GM23248 (cell line): ENCODE results near the gene CD93. TPM values are rescaled to one million over a fixed set of nuclear protein-coding genes. Genes with fewer than 3 reads are reported as not detected.

Experiments used
- DNase-seq: peaks from one replicate; pipeline ENCODE4 v3.0.0-alpha.2; 2015
- H2AFZ ChIP-seq: fragments of 200-600 bp; sonication (generic); 2 replicates; pipeline ENCODE4 v1.6.1; 2016; ENCODE audit warnings: antibody characterized with exemption
- H3F3A ChIP-seq: fragments of 200-600 bp; sonication (generic); 2 replicates; pipeline ENCODE4 v1.6.1; 2016; ENCODE audit warnings: mild to moderate bottlenecking, antibody characterized with exemption, mixed run types; ENCODE audit not compliant: insufficient read depth
- H3K27ac ChIP-seq: fragments of 200-600 bp; sonication (generic); 2 replicates; pipeline ENCODE4 v1.5.1; 2016; ENCODE audit warnings: mild to moderate bottlenecking
- H3K27me3 ChIP-seq: fragments of 200-600 bp; sonication (generic); replicated peaks from 2 replicates; pipeline ENCODE4 v1.6.1; 2016; ENCODE audit warnings: mild to moderate bottlenecking; ENCODE audit not compliant: insufficient read depth
- H3K36me3 ChIP-seq: fragments of 200-600 bp; sonication (generic); 2 replicates; pipeline ENCODE4 v1.6.1; 2016; ENCODE audit warnings: low read depth, mild to moderate bottlenecking
- H3K4me1 ChIP-seq: fragments of 200-600 bp; sonication (generic); 2 replicates; pipeline ENCODE4 v1.6.1; 2016; ENCODE audit warnings: mild to moderate bottlenecking; ENCODE audit not compliant: insufficient read depth
- H3K4me2 ChIP-seq: fragments of 200-600 bp; sonication (generic); one replicate; pipeline ENCODE4 v1.6.1; 2016; ENCODE audit warnings: mild to moderate bottlenecking; ENCODE audit not compliant: unreplicated experiment
- H3K4me3 ChIP-seq: fragments of 200-600 bp; sonication (generic); 2 replicates; pipeline ENCODE4 v1.5.1; 2016; ENCODE audit warnings: mild to moderate bottlenecking
- H3K79me2 ChIP-seq: fragments of 200-600 bp; sonication (generic); 2 replicates; pipeline ENCODE4 v1.6.1; 2016; ENCODE audit warnings: mild to moderate bottlenecking; ENCODE audit not compliant: insufficient read depth
- H3K9ac ChIP-seq: fragments of 200-600 bp; sonication (generic); 2 replicates; pipeline ENCODE4 v1.6.1; 2016; ENCODE audit warnings: mild to moderate bottlenecking
- H3K9me2 ChIP-seq: fragments of 200-600 bp; sonication (generic); 2 replicates; pipeline ENCODE4 v1.6.1; 2016; ENCODE audit warnings: mixed run types, mild to moderate bottlenecking, moderate library complexity; ENCODE audit not compliant: insufficient read depth
- H3K9me3 ChIP-seq: fragments of 200-600 bp; sonication (generic); one replicate; pipeline ENCODE4 v1.6.1; 2017; ENCODE audit warnings: low read depth
- H4K20me1 ChIP-seq: fragments of 200-600 bp; sonication (generic); 2 replicates; pipeline ENCODE4 v1.6.0; 2016; ENCODE audit not compliant: insufficient read depth
- EZH2 ChIP-seq: fragments of 200-600 bp; sonication (generic); IDR thresholded peaks from 2 replicates; pipeline ENCODE4 v1.6.1; 2018; ENCODE audit warnings: antibody characterized with exemption, mild to moderate bottlenecking; ENCODE audit not compliant: insufficient read depth, poor library complexity, severe bottlenecking
- EZH2phosphoT487 ChIP-seq: fragments of 200-600 bp; sonication (generic); IDR thresholded peaks from 2 replicates; pipeline ENCODE4 v1.6.1; 2018; ENCODE audit warnings: antibody characterized with exemption, moderate library complexity, mild to moderate bottlenecking, low read depth; ENCODE audit not compliant: insufficient read depth
- WGBS, 2 experiments: methylation state at CpG; one replicate each; pipeline ENCODE4 v1.1.6; 2015 to 2017; ENCODE audit warnings: low lambda C conversion rate in 2 of 2, low coverage in 1 of 2; ENCODE audit errors: missing lambda C conversion rate in 2 of 2; 5-methylcytosine and 5-hydroxymethylcytosine counted together
- in situ Hi-C: fragments of 300-500 bp; cut with MboI; formaldehyde crosslinking; loops from 2 replicates; pipeline ENCODE4 v1.15.0; 2020
- polyA plus RNA-seq: library from polyadenylated mRNA; unstranded; fragments of >200 nt; fragmentation: Nextera tagmentation; extraction: Ambion mirVana; gene quantifications from 2 replicates; pipeline ENCODE4 v1.2.1, GENCODE V29; 2016
- total RNA-seq: library from RNA; depleted of rRNA; stranded (reverse); fragments of >200 nt; shearing (Covaris generic); gene quantifications from 2 replicates; pipeline ENCODE4 v1.2.3, GENCODE V29; 2014

Gene CD93
- total and polyA plus RNA-seq, 2 experiments from 2014 or later: 0.03 TPM; not detected in 1

GRCh38 chr20:23078351-23079015 is 7.6 kb downstream of the CD93 start:
- TF ChIP-seq EZH2phosphoT487 (no peak), EZH2 (no peak)
- Histone ChIP-seq H3K9me2 (no peaks in the 10 kb centered on the region), H3K27ac (no peak overlapping the region), H3K36me3 (no peaks in the 10 kb centered on the region), H3K4me3 (no peak overlapping the region), H3K4me2 (no peak overlapping the region), H3K4me1 (no peaks in the 10 kb centered on the region), H3F3A (no peaks in the 10 kb centered on the region), H4K20me1 (no peaks in the 10 kb centered on the region), H3K9me3 (no peaks in the 10 kb centered on the region), H3K9ac (no peak overlapping the region), H3K27me3 (peaks cover 14% of the 10 kb centered on the region), H2AFZ (no peak overlapping the region), H3K79me2 (no peaks in the 10 kb centered on the region)
- peak; percentile 52 for DNase-seq
- in situ Hi-C loops: no loop called here
- WGBS, 2 experiments: 52 to 58% methylated on average over 5 of the region's 5 CpGs

GRCh38 chr20:23077277-23077676 is 8.8 kb downstream of the CD93 start:
- Histone ChIP-seq H3K27ac (no peak overlapping the region), H2AFZ (no peak overlapping the region), H3K4me2 (no peak overlapping the region), H3F3A (no peaks in the 10 kb centered on the region), H3K9me3 (no peaks in the 10 kb centered on the region), H3K36me3 (no peaks in the 10 kb centered on the region), H3K9me2 (no peaks in the 10 kb centered on the region), H3K9ac (no peak overlapping the region), H3K27me3 (peaks cover 14% of the 10 kb centered on the region), H3K79me2 (no peaks in the 10 kb centered on the region), H4K20me1 (no peaks in the 10 kb centered on the region), H3K4me1 (no peaks in the 10 kb centered on the region), H3K4me3 (no peak overlapping the region)
- TF ChIP-seq EZH2phosphoT487: no peak
- no peak for DNase-seq
- in situ Hi-C loops: no loop called here
- 84 to 93% methylated on average over 4 of the region's 4 CpGs for WGBS, 2 experiments

GRCh38 chr20:23074052-23074451 is 12.1 kb downstream of the CD93 start:
- DNase-seq: no peak
- TF ChIP-seq EZH2 (no peak), EZH2phosphoT487 (no peak)
- no peaks in the 10 kb centered on the region for H3K9me3 ChIP-seq
- no peak overlapping the region for H2AFZ ChIP-seq
- no peaks in the 10 kb centered on the region for H3F3A ChIP-seq
- H3K4me3 ChIP-seq: no peak overlapping the region
- WGBS, 2 experiments: 80 to 88% methylated on average over 3 of the region's 3 CpGs
- no peaks in the 10 kb centered on the region for H3K9me2 ChIP-seq
- H3K36me3 ChIP-seq: no peaks in the 10 kb centered on the region
- no peaks in the 10 kb centered on the region for H4K20me1 ChIP-seq
- H3K79me2 ChIP-seq: no peaks in the 10 kb centered on the region
- no peaks in the 10 kb centered on the region for H3K27me3 ChIP-seq
- H3K9ac ChIP-seq: no peak overlapping the region
- H3K4me1 ChIP-seq: no peaks in the 10 kb centered on the region
- in situ Hi-C loops: loop anchor here (25.0 kb wide), 1 partner anchor 163 kb away; no protein-coding TSS in a partner anchor
- H3K4me2 ChIP-seq: no peak overlapping the region
- H3K27ac ChIP-seq: no peak overlapping the region

- no peak overlapping the region for H3K4me3 ChIP-seq
- no peak for TF ChIP-seq EZH2phosphoT487
- TF ChIP-seq EZH2: no peak
- no peak overlapping the region for H3K9ac ChIP-seq
- no peaks in the 10 kb centered on the region for H4K20me1 ChIP-seq
- H3K27ac ChIP-seq: no peak overlapping the region
- H3K9me2 ChIP-seq: no peaks in the 10 kb centered on the region
- H3K79me2 ChIP-seq: no peaks in the 10 kb centered on the region
- H3K4me2 ChIP-seq: no peak overlapping the region
- H3K4me1 ChIP-seq: no peaks in the 10 kb centered on the region
- DNase-seq: no peak
- H3K27me3 ChIP-seq: no peaks in the 10 kb centered on the region
- 83 to 86% methylated on average over 11 of the region's 11 CpGs for WGBS, 2 experiments
- no peaks in the 10 kb centered on the region for H3F3A ChIP-seq
- no peaks in the 10 kb centered on the region for H3K9me3 ChIP-seq
- H2AFZ ChIP-seq: no peak overlapping the region
- in situ Hi-C loops: loop anchor here (25.0 kb wide), 1 partner anchor 164 kb away; no protein-coding TSS in a partner anchor
- H3K36me3 ChIP-seq: no peaks in the 10 kb centered on the region
These were observed 13.1 kb downstream of the CD93 start for GRCh38 chr20:23072892-23073586.
